Spleen (tissue), 11 donors: Measurements from ENCODE around the gene SLIRP. TPM values are rescaled to one million over a fixed set of nuclear protein-coding genes. Genes with fewer than 3 reads are reported as not detected.

Experiments used
- DNase-seq: peaks from one replicate; pipeline ENCODE4 v3.0.0-alpha.2; 2020
- H3K27ac ChIP-seq, 8 donors: fragments of 200-600 bp; sonication (generic) in 7 of 8; 1 replicate in 4 of 8; 2 replicates in 4 of 8; pipeline versions ENCODE4 v1.5.0 to v1.8.0; 2016 to 2021; ENCODE audit warnings: inconsistent platforms in 4 of 8, mild to moderate bottlenecking in 4 of 8, moderate library complexity in 1 of 8
- H3K27me3 ChIP-seq, 7 donors: fragments of 200-600 bp; sonication (generic) in 6 of 7; replicated peaks in 1 of 7; 1 replicate in 4 of 7; 2 replicates in 3 of 7; pipeline versions ENCODE4 v1.5.0 to v1.8.0; 2016 to 2021; ENCODE audit warnings: inconsistent platforms in 3 of 7, mild to moderate bottlenecking in 1 of 7
- H3K36me3 ChIP-seq, 6 donors: fragments of 200-600 bp; sonication (generic) in 5 of 6; 1 replicate in 4 of 6; 2 replicates in 2 of 6; pipeline versions ENCODE4 v1.5.0 to v1.8.0; 2016 to 2021; ENCODE audit warnings: inconsistent platforms in 2 of 6
- H3K4me1 ChIP-seq, 6 donors: fragments of 200-600 bp; sonication (generic) in 5 of 6; 1 replicate in 3 of 6; 2 replicates in 3 of 6; pipeline versions ENCODE4 v1.5.0 to v1.8.0; 2016 to 2021; ENCODE audit warnings: inconsistent platforms in 3 of 6
- H3K4me3 ChIP-seq, 8 donors: fragments of 200-600 bp; sonication (generic) in 7 of 8; 1 replicate in 4 of 8; 2 replicates in 4 of 8; pipeline versions ENCODE4 v1.5.0 to v1.8.0; 2016 to 2021; ENCODE audit warnings: inconsistent platforms in 4 of 8, mild to moderate bottlenecking in 4 of 8, moderate library complexity in 2 of 8
- H3K9me3 ChIP-seq, 8 donors: fragments of 200-600 bp; sonication (generic) in 7 of 8; 1 replicate in 4 of 8; 2 replicates in 4 of 8; pipeline versions ENCODE4 v1.5.0 to v1.8.0; 2016 to 2021; ENCODE audit warnings: inconsistent platforms in 4 of 8
- CTCF ChIP-seq, 11 experiments: fragments of 200-600 bp in 7 of 11; fragments of 450-650 bp in 4 of 11; sonication (generic) in 4 of 11; IDR thresholded peaks in 8 of 11; conservative IDR thresholded peaks in 3 of 11; 1 replicate in 7 of 11; 2 replicates in 4 of 11; pipeline versions ENCODE4 v1.4.0 to v1.8.0; 2016 to 2021; ENCODE audit warnings: antibody characterized with exemption in 11 of 11, inconsistent platforms in 4 of 11, mild to moderate bottlenecking in 1 of 11
- POLR2A ChIP-seq, 3 donors: fragments of 450-650 bp; IDR thresholded peaks; one replicate each; pipeline ENCODE4 v1.5.1; 2017; ENCODE audit warnings: antibody characterized with exemption in 3 of 3, mild to moderate bottlenecking in 1 of 3
- POLR2AphosphoS5 ChIP-seq, 3 donors: sonication (generic); formaldehyde crosslinking; IDR thresholded peaks; one replicate each; pipeline ENCODE4 v1.5.1; 2017; ENCODE audit warnings: antibody characterized with exemption in 3 of 3
- WGBS, 5 donors: extraction: QIAGEN DNeasy Blood & Tissue Kit in 3 of 5; methylation state at CpG; one replicate each; pipeline versions ENCODE4 v1.1.5 to v1.1.7; 2013 to 2018; 5-methylcytosine and 5-hydroxymethylcytosine counted together
- intact Hi-C: fragments of 100-400 bp; cut with DNase I; formaldehyde crosslinking; loops from one replicate; pipeline ENCODE4 v1.15.0; 2023; ENCODE audit warnings: low total_unique reads
- polyA plus RNA-seq, 3 donors: library from polyadenylated mRNA; stranded (reverse); fragments of 200-250 nt; gene quantifications; one replicate each; pipeline ENCODE4 v1.2.1, GENCODE V29; 2013
- total RNA-seq, 7 donors: library from RNA; depleted of rRNA in 3 of 7; stranded (reverse); fragments of >200 nt in 3 of 7; fragmentation: NEBNext Ultra II Directional in 4 of 7; extraction: Animal tissue kit (Norgen Biotek cat#: 25700) in 4 of 7; gene quantifications; one replicate each; pipeline versions ENCODE4 v1.1.0 to v1.2.1, GENCODE V29; 2016 to 2021
- donor health status: healthy with polysubstance abuse.
- donor health status: DM: no; HTN: no; CAD: no; lungs with moderate emphysema.
- donor health status: DM: no; HTN: no; CAD: no.
- donor health status: Bipolar disorder and iron deficiency.
- donor health status: healthy.
- donor health status: DM: no; HTN: no; CAD: no.
- donor health status: DM: yes; HTN: yes; CAD: no.

The SLIRP gene
- total and polyA plus RNA-seq, 10 donors = 43.1 to 265 (median 145) TPM

DNA sequence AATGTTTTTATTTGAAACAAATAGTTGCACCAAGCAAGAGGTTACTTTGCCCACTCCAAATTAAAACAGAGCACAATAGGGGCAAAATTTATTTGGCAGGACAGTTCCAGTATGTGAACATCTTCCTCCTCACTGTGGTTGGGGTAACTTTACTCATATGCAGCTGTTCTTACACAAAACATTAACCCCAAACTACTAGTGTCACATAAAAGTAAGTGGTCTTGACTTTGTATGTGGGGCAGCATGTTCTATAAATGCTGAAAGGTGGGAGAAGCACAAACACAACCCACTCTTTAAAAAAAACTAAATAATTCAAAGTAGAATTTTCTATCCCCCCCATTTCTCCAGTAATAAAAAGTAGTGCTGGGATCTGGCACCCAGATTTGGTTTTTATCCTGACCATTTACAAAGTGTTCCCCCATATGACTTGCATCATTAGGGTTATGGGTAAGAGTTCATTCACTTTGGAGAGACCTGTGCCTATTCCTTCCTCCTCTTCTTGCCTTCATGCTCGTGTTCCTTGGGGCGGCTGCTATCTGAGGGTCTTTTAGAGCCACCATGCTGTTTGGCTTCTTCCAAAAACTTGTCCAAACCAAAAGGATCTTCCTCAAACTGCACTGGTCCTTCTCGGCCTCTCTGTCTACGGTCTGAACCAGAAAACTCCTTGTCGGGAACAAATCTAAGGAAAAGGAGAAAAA lies 9.9 kb downstream of the SLIRP start:
- H3K27me3 ChIP-seq = no peaks in the 10 kb centered on the region
- TF ChIP-seq POLR2AphosphoS5 (IDR thresholded peaks at IDR 0.05) (no peak), POLR2A (IDR thresholded peaks at IDR 0.05) (no peak), CTCF (IDR thresholded peaks at IDR 0.05 in 8 of 11, conservative IDR thresholded peaks at IDR 0.05 in 3 of 11) (no peak)
- H3K9me3 ChIP-seq = no peaks in the 10 kb centered on the region
- H3K4me1 ChIP-seq = peaks cover 0 to 20% (median 4%) of the 10 kb centered on the region in 6 donors
- no peak for DNase-seq
- H3K36me3 ChIP-seq = peaks cover 6 to 100% (median 91%) of the 10 kb centered on the region in 6 donors
- H3K4me3 ChIP-seq = no peak overlapping the region
- H3K27ac ChIP-seq = no peak overlapping the region
- intact Hi-C loops = loop anchor here (10.0 kb wide), 2 partner anchors 63 to 263 kb away; partner anchors contain the start of genes AHSA1 and VIPAS39
- 88 to 93% (median 91%) methylated on average over 5 of the region's 5 CpGs for WGBS, 5 donors

DNA sequence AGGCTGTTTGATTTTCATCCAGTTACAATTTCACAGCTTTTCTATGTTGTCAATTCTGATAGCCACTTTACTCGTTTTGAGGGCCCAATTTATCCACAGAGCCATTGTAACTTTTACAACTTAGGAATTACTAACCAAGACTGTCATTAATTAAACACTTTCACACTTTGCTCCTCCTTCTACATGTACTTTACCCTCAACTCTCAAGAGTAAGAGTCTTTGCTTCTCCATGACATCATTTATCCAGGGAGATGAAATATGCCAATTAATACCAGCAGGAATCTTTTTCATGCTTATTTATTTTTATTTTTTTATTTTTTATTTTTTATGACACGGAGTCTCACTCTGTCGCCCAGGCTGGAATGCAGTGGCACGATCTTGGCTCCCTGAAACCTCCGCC lies 13.5 kb downstream of the SLIRP start:
- TF ChIP-seq POLR2AphosphoS5 (IDR thresholded peaks at IDR 0.05) = no peak
- intact Hi-C loops = no loop called here
- no peaks in the 10 kb centered on the region for H3K27me3 ChIP-seq
- H3K4me3 ChIP-seq = no peak overlapping the region
- no peaks in the 10 kb centered on the region for H3K9me3 ChIP-seq
- WGBS, 5 donors = 93 to 98% (median 94%) methylated on average over 5 of the region's 5 CpGs
- no peaks in the 10 kb centered on the region for H3K4me1 ChIP-seq
- H3K36me3 ChIP-seq = peaks cover 8 to 100% (median 98%) of the 10 kb centered on the region in 6 donors
- H3K27ac ChIP-seq = no peak overlapping the region
- DNase-seq = no peak

DNA sequence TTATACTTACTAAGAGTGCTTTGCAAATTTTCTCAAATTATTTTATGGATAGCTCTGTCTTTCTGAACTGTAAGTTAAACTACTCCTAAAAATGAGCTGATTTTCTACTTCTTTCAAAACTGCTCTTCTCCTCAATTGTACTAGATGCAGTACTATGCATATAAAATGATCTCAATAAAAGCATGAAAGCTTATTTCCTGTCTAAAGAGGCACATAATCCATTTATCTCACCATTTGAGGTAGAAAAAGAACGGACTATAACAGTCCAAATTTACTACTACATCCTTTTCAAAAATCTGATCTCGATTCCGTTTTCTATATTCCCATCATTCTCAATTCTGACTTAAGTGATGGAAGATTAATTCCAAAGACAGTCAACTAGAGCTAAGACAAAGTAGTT lies 14.4 kb downstream of the SLIRP start:
- intact Hi-C loops = no loop called here
- no peaks in the 10 kb centered on the region for H3K4me1 ChIP-seq
- 95 to 100% (median 97%) methylated on average over 3 of the region's 3 CpGs for WGBS, 5 donors
- no peak overlapping the region for H3K27ac ChIP-seq
- H3K9me3 ChIP-seq = no peaks in the 10 kb centered on the region
- TF ChIP-seq CTCF (IDR thresholded peaks at IDR 0.05 in 8 of 11, conservative IDR thresholded peaks at IDR 0.05 in 3 of 11) = no peak
- no peak for TF ChIP-seq POLR2A (IDR thresholded peaks at IDR 0.05)
- TF ChIP-seq POLR2AphosphoS5 (IDR thresholded peaks at IDR 0.05) = no peak
- H3K27me3 ChIP-seq = no peaks in the 10 kb centered on the region
- DNase-seq = no peak
- peaks cover 11 to 100% (median 98%) of the 10 kb centered on the region in 6 donors for H3K36me3 ChIP-seq
- no peak overlapping the region for H3K4me3 ChIP-seq

DNA sequence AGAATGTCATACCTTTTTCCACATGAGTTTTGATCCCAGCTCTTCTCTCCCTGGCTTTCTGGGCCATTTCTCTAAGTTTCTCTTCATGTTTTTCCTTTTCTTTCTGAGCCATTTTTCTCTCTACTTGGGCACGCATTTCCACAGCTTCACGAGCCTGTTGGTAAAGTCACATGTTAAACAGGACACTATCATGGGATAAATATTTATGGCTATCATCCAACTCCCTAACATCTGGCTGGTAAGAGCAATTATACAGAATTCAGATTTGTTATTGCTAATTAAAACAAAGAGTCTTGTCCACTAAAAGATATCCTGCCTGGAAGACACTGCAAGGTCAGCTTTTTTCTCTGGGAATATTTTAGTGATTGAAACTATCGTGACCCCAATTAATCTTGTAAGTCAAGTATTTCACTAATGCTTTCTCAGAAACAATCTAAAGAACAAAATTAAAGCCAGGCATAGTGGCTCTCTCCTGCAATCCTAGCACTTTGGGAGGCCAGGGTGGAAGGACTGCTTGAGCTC lies 23.1 kb downstream of the SLIRP start:
- DNase-seq = no peak
- TF ChIP-seq POLR2A (IDR thresholded peaks at IDR 0.05) (no peak), POLR2AphosphoS5 (IDR thresholded peaks at IDR 0.05) (no peak), CTCF (IDR thresholded peaks at IDR 0.05 in 8 of 11, conservative IDR thresholded peaks at IDR 0.05 in 3 of 11) (no peak)
- H3K4me3 ChIP-seq = no peak overlapping the region
- peaks cover 9 to 100% (median 98%) of the 10 kb centered on the region in 6 donors for H3K36me3 ChIP-seq
- H3K4me1 ChIP-seq = peaks cover 0 to 6% (median 0%) of the 10 kb centered on the region in 6 donors
- H3K27ac ChIP-seq = no peak overlapping the region
- no peaks in the 10 kb centered on the region for H3K27me3 ChIP-seq
- H3K9me3 ChIP-seq = no peaks in the 10 kb centered on the region
- 85 to 89% (median 86%) methylated on average over 3 of the region's 3 CpGs for WGBS, 5 donors
- intact Hi-C loops = no loop called here
